ENCODE data around the gene GRPEL1. TPM values are rescaled to one million over a fixed set of nuclear protein-coding genes. Genes with fewer than 3 reads are reported as not detected.

GRPEL1 gene
- polyA plus RNA-seq, 3 donors from 2014 or later = 40.4 to 58.9 (median 41.8) TPM

- no peak overlapping the region for H3K27ac Mint-ChIP-seq
- DNase-seq = no peak
- no peaks in the 10 kb centered on the region for H3K9me3 Mint-ChIP-seq
- no peaks in the 10 kb centered on the region for H3K4me1 Mint-ChIP-seq
- H3K4me3 Mint-ChIP-seq = no peak overlapping the region
- peaks cover 10 to 17% (median 16%) of the 10 kb centered on the region in 3 donors for H3K36me3 Mint-ChIP-seq
- H3K27me3 Mint-ChIP-seq (ENCODE audit: low read depth in 3 of 3) = peaks cover 0 to 2% (median 2%) of the 10 kb centered on the region in 3 donors
Measured at GRCh38 chr4:7018281-7018680, 49.6 kb downstream of the GRPEL1 start.

DNA sequence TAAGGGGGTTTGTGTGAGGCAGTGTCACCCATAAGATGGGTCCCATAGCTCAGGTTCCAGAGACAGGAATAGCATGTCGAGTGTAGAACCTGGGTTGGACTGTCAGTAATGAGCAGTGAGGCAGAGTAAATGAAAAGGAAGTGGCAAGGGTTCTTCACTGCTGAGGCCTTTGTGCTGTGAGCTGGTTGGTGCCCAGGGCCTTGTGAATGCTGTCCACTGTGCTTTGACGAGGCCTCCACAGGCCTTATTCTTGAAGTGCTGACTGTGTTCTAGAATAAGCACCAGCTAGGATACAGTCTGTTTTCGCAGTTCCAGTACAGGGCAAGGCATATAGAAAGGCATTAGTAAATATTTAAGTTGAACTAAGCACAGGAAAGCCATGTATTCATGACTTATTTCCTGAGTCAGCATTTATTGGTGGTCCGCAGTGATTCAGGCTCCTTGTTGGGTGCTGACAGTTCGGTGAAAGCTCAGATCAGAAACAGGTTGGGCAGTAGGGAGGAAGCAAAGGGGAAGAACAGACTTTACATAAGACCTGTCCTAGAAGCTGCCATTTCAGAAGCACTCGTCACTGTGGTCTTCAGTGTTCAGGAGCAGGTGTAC is 50.3 kb downstream of the GRPEL1 start:
- no peaks in the 10 kb centered on the region for H3K9me3 Mint-ChIP-seq
- no peak for DNase-seq
- peaks cover 10 to 22% (median 17%) of the 10 kb centered on the region in 3 donors for H3K36me3 Mint-ChIP-seq
- H3K4me1 Mint-ChIP-seq = no peaks in the 10 kb centered on the region
- H3K4me3 Mint-ChIP-seq = no peak overlapping the region
- H3K27ac Mint-ChIP-seq = no peak overlapping the region
- H3K27me3 Mint-ChIP-seq (ENCODE audit: low read depth in 3 of 3) = peaks cover 2% of the 10 kb centered on the region in 3 donors

DNA sequence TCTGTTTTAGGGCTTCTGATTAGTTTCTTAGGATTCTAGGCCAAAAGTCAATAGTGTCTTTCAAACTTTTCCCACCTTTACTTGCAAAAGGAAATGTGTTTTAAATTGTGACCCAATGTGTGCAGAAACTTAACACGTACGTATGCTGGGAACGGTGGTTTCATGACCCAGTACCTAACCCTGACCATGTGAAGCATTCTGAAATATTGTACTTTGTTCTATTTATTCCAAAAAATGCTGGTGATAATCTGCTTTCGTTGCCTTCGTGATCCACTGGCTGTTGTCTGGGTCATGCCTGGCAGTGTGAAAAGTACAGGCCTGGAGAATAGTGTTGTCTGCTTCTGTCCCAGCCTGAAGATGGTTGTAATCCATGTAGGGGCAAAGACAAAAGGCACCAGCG is 51.4 kb downstream of the GRPEL1 start:
- H3K27ac Mint-ChIP-seq = no peak overlapping the region
- no peaks in the 10 kb centered on the region for H3K9me3 Mint-ChIP-seq

DNA sequence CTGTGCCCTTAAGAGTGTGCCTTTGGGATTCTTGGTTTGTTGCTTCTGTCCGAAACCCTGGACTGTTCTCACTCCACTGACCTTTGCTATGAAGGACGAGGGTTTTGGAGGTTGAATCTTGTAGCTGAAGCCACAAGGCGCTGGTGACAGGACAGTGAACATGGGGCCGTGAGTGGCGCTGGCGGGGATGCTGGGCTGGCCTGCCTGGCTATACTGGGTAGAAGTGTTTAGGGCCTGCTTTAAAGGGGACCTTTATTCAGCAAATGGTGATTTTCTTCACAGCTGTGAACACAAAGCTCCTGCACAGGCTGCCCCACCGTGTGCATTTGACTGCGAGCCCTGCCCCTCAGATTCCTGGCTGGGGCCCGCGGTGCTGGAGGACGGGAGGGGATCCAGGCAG is 51.8 kb downstream of the GRPEL1 start:
- H3K36me3 Mint-ChIP-seq = peaks cover 14 to 28% (median 21%) of the 10 kb centered on the region in 3 donors
- no peak overlapping the region for H3K4me3 Mint-ChIP-seq
- peaks cover 2% of the 10 kb centered on the region in 3 donors for H3K27me3 Mint-ChIP-seq (ENCODE audit: low read depth in 3 of 3)
- no peak for DNase-seq
- no peaks in the 10 kb centered on the region for H3K4me1 Mint-ChIP-seq
- no peaks in the 10 kb centered on the region for H3K9me3 Mint-ChIP-seq
- no peak overlapping the region for H3K27ac Mint-ChIP-seq

More for the DNA sequence above, 51.4 kb downstream of the GRPEL1 start:
- Mint-ChIP-seq H3K4me1 (no peaks in the 10 kb centered on the region), H3K4me3 (no peak overlapping the region), H3K27me3 (ENCODE audit: low read depth in 3 of 3) (peaks cover 2% of the 10 kb centered on the region in 3 donors), H3K36me3 (peaks cover 14 to 25% (median 21%) of the 10 kb centered on the region in 3 donors)
- DNase-seq = no peak

- H3K9me3 Mint-ChIP-seq = no peaks in the 10 kb centered on the region
- no peaks in the 10 kb centered on the region for H3K4me1 Mint-ChIP-seq
- H3K4me3 Mint-ChIP-seq = no peak overlapping the region
- DNase-seq = no peak
- H3K27ac Mint-ChIP-seq = peak overlapping the region in 2 of 6 donors; percentile 60 to 72
- H3K27me3 Mint-ChIP-seq (ENCODE audit: low read depth in 3 of 3) = peaks cover 2% of the 10 kb centered on the region in 3 donors
- H3K36me3 Mint-ChIP-seq = peaks cover 17 to 34% (median 21%) of the 10 kb centered on the region in 3 donors
Measured at GRCh38 chr4:7015383-7016035, 52.4 kb downstream of the GRPEL1 start.

DNA sequence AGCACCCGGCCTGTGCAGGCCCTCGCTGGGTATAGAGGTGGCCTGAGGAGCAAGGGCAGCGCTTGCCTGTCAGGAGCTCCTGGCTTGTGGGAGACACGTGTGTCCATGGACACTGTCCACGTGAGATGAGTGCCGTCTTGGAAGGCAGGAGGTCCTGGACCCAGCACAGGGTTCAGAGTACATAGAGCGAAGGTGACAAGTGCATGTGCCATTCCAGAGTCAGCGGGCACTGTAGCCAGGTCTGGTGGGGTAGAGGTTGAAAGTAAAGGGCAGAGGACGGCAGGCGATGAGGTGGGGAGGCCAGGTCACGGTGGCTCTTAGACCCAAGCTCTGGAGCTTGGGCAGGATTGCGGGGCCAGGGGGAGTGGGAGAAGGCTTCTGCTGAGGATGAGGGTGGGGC is 53.0 kb downstream of the GRPEL1 start:
- Mint-ChIP-seq H3K27me3 (ENCODE audit: low read depth in 3 of 3) (peaks cover 2% of the 10 kb centered on the region in 3 donors), H3K4me3 (no peak overlapping the region), H3K36me3 (peaks cover 19 to 40% (median 24%) of the 10 kb centered on the region in 3 donors), H3K9me3 (no peaks in the 10 kb centered on the region), H3K27ac (peak overlapping the region in 2 of 6 donors; percentile 40 to 60), H3K4me1 (no peaks in the 10 kb centered on the region)
- DNase-seq = no peak

GRCh38 chr4:7013175-7013574 is 54.7 kb downstream of the GRPEL1 start:
- DNase-seq = no peak
- Mint-ChIP-seq H3K27ac (no peak overlapping the region), H3K36me3 (peaks cover 26 to 40% (median 28%) of the 10 kb centered on the region in 3 donors), H3K4me3 (no peak overlapping the region), H3K9me3 (no peaks in the 10 kb centered on the region), H3K27me3 (ENCODE audit: low read depth in 3 of 3) (peaks cover 2% of the 10 kb centered on the region in 3 donors), H3K4me1 (no peaks in the 10 kb centered on the region)

DNA sequence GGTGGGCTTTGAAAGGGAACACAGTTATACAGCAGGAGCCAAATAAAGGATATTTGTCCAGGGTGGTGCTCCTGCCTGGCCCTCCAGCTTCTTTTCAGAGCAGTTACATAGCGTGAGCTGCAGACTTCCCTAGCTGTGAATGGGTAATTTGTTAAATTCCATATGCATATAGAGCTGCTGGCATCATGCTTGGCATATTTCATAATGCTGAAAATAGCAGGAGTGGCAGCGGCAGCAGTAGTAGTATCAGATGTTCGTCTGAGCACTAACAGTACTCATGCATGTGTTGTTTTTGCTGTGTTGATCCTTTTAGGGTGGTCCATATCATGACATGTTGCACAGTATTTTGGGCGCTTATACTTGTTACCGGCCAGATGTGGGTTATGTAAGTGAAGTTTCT is 58.3 kb downstream of the GRPEL1 start:
- peaks cover 19 to 45% (median 21%) of the 10 kb centered on the region in 3 donors for H3K36me3 Mint-ChIP-seq

More for the DNA sequence above, 58.3 kb downstream of the GRPEL1 start:
- no peaks in the 10 kb centered on the region for H3K9me3 Mint-ChIP-seq
- H3K27ac Mint-ChIP-seq = no peak overlapping the region
- peaks cover 0 to 1% of the 10 kb centered on the region in 2 donors for H3K4me1 Mint-ChIP-seq
- no peak overlapping the region for H3K4me3 Mint-ChIP-seq
- DNase-seq = no peak
- peaks cover 0 to 2% (median 0%) of the 10 kb centered on the region in 3 donors for H3K27me3 Mint-ChIP-seq (ENCODE audit: low read depth in 3 of 3)

Other genes starting within 250 kb of the GRPEL1 start
- 10 to 100 TPM; 25.6 to 39.8 (median 26.6) TPM for gene TBC1D14, start 158.2 kb downstream of the GRPEL1 start, polyA plus RNA-seq
- 1 to 10 TPM; 2.1 to 3.9 (median 3.0) TPM for gene TADA2B, start 24.7 kb downstream of the GRPEL1 start, polyA plus RNA-seq
- gene SORCS2, start 124.5 kb upstream of the GRPEL1 start, polyA plus RNA-seq = under 1 TPM in 2 of 3 donors, not detected in 1; 0.04 to 0.16 TPM